ENCODE data around the gene RFFL.

DNA sequence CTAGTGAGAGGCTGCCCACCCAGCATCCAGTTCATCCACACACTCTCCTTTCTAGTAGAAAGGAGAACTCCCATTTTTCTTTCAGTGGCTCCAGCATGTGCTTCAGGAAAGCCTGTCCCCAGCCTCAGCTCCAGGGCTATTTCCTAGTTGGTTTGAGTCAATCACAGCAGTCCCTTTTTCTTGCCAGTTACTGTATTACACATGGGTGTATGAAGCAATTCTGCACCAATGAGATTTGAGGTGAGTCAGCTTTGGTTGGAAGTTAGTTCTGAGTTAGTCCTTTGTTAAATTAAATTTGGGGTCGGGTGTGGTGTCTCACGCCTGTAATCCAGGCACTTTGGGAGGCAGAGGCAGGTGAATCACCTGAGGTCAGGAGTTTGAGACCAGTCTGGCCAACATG lies 31.4 kb upstream of the RFFL start:
- TF ChIP-seq CTCF (conservative IDR thresholded peaks at IDR 0.05; ENCODE audit: low read depth, low read length) (no peak), EZH2phosphoT487 (IDR thresholded peaks at IDR 0.05; ENCODE audit: borderline replicate concordance, low read length) (no peak)

Measured in PC-3 (cell line).